Gastroesophageal sphincter (tissue), 2 donors: ENCODE results near the gene IL10RA.

Source experiments
- EP300 ChIP-seq: sonication (generic); formaldehyde crosslinking; IDR thresholded peaks from one replicate; pipeline ENCODE4 v1.6.1; 2017; ENCODE audit warnings: antibody characterized with exemption, mild to moderate bottlenecking
- POLR2A ChIP-seq, 2 donors: fragments of 450-650 bp; IDR thresholded peaks; one replicate each; pipeline ENCODE4 v1.6.1; 2017; ENCODE audit warnings: antibody characterized with exemption in 2 of 2, mild to moderate bottlenecking in 2 of 2, moderate library complexity in 1 of 2

- TF ChIP-seq POLR2A (IDR thresholded peaks at IDR 0.05) (no peak), EP300 (no peak)
Observed at GRCh38 chr11:117969160-117969991, 16.8 kb upstream of the IL10RA start.
